HG02623 (cell line): ENCODE data around the gene HNRNPL.
"Not testable (repeated sequence)": the region's sequence is repeated elsewhere in the genome, so short reads cannot be mapped to it uniquely, and the experiment has no call there.

Source experiments
- ATAC-seq: cut with Tn5 transposase; IDR thresholded peaks from one replicate; pipeline ENCODE4 v1.9.1; 2021; ENCODE audit warnings: moderate library complexity; ENCODE audit not compliant: unreplicated experiment

The HNRNPL gene

GRCh38 chr19:38803543-38803942 lies 46.2 kb downstream of the HNRNPL start:
- no peak for ATAC-seq

GRCh38 chr19:38801359-38802095 lies 48.3 kb downstream of the HNRNPL start:
- ATAC-seq = no peak

DNA sequence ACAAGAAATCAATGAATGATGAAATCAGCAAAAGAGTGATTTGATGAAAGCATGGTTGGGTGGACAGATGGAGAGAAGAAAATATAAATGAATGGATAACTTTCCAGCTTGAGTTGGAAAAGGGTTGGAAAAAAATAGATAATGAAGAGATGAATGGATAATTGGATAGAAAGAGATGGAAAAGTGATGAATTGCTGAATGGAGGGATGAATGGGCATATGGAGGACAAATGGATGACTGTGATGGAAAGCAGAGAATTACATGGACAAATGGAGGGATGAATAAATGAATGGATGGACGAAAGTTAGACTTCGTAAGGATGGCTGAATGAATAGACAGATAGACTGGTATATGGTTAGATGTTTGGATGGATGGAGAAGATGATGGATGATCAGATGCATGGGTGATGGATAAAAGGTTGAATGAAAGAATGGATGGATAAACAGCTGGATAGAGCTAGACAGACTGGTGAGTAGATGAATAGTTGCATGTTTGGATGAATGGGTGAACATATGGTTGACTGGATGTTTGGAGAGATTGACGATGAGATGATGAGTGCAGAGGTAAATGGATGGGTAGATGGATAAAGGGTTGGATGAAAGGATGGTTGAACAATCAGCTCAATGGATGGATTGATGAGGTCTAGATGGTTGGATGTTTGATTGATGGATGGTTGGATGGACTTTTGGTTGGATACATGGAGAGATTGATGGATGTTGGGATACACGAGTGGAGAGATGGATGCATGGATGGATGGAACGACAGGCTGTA lies 49.0 kb downstream of the HNRNPL start:
- ATAC-seq = no peak

GRCh38 chr19:38799104-38799503 lies 50.7 kb downstream of the HNRNPL start:
- ATAC-seq = no peak

GRCh38 chr19:38797781-38798180 lies 52.0 kb downstream of the HNRNPL start:
- not testable (repeated sequence) for ATAC-seq

- no peak for ATAC-seq
Observed at GRCh38 chr19:38796154-38796553, 53.6 kb downstream of the HNRNPL start.

DNA sequence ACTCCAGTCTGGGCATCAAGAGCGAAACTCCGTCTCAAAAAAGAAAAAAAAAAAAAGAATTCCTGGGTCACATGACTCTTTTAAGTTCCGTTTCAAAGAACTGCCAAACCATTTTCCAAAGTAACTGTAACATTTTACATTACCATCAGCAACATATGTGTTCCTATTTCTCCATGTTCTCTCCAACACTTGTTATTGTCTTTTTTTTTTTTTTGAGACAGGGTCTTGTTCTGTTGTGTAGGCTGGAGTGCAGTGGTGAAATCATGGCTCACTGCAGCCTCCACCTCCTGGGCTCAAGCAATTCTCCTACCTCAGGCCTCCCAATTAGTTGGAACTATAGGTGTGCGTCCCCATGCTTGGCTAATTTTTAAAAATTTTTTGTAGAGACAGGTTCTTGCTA lies 54.2 kb downstream of the HNRNPL start:
- ATAC-seq = no peak

DNA sequence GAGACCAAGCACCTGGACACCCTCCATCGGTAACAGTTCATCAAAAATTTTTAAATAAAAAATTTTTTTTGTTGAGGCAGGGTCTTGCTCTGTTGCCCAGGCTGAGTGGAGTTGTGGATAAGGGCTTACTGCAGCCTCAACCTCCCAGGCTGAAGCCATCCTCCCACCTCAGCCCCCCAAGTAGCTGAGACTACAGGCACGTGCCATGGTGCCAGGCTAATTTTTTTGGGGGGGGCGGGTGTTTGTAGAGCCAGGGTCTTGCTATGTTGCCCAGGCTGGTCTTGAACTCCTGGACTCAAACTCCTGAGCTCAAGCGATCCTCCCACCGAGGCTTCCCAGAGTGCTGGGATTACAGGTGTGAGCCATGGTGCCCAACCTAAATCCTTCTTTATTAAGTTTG lies 56.1 kb downstream of the HNRNPL start:
- ATAC-seq = no peak

- no peak for ATAC-seq
Observed at GRCh38 chr19:38793177-38793576, 56.6 kb downstream of the HNRNPL start.

DNA sequence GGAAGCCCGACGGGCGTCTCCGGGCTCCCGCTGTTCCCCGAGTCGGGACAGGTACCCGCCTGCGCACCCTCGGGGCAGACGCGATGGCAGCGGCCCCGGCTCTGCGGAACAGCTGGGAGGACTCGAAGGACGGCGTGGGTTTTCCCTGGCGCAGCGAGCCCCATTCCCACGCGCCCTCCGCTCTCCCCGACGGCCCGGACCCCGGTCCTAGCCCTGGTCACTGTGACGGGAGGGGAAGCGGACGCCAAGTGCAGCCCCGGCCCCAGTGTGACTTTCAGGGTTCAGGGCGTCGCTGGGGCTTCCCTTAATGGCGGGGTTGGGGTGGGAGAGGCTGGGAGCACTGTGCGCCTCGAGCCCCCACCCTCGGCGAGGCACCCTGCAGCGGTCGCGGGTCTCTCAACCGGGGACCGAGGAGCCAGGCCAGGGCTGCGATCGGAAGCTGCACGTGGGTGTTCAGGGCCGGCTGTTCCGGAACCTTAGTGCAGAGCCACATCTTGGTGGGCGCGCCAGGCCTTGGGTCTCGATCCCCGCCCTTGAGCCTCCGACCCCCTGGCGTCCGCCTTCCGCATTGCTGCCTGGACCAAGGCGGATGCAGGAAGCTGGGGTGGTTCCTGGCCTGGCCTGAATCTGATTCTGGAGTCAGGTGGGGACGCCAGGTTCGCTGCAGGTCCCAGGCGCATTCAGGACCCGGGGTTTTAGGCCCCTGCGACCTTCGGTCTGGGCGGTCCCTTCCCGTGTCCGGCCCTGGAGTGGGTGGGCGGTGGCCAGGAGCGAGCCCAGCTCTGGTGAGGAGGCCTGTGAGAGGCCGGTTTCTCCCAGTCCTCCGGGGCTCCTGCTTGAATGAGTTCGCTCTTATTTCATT lies 57.3 kb downstream of the HNRNPL start:
- no peak for ATAC-seq

GRCh38 chr19:38791451-38792064 lies 58.2 kb downstream of the HNRNPL start:
- ATAC-seq = peak; percentile 60

DNA sequence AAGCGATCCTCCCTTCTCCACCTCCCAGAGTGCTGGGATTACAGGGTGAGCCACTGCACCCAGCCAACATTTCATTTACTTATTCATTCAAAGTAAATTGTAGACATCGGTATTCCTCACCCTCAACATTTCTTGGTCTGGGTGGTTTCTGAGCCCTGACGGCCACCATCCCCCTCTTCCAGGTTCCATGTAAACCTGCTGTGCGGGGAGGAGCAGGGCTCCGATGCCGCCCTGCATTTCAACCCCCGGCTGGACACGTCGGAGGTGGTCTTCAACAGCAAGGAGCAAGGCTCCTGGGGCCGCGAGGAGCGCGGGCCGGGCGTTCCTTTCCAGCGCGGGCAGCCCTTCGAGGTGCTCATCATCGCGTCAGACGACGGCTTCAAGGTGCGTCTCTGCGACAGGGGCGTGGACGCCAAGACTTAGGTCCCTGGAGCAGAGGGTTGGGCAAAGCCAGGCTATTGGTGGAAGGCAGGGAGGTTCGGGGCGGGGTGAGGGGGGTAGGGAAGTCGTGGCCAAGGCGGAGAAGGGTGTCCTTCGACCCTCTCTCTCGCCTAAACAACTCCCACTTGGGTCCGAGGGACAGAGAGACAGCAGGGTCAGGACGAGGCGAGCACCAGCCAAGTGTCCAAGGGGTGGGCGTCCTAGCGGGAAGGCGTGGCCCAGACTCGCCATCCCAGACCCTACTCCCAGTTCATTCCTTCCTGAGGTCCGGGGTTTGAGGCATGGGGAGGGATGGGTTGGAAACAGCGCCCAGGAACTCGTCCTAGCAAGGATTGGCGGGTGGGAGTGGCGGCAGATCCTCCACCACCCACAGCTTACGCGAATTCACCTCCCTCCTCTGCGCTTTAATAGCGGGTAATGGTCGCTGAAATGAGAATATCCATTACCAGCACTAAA lies 59.0 kb downstream of the HNRNPL start:
- ATAC-seq = not testable (repeated sequence)

GRCh38 chr19:38788478-38789243 lies 61.1 kb downstream of the HNRNPL start, which contains the start of gene LGALS7B:
LGALS7B (plus strand) TSS chr19:38789200; CDS start chr19:38789227, 27 bp downstream.
- ATAC-seq = no peak

- ATAC-seq = no peak
Observed at GRCh38 chr19:38786572-38787265, 63.1 kb downstream of the HNRNPL start.
